LNCAP (cell line): ENCODE data around the gene DDX1.

ENCODE experiments used
- TF ChIP-seq, protein P1 (sequence below): fragments of 450-650 bp; IDR thresholded peaks from 2 replicates; pipeline ENCODE4 v1.5.1; 2017; ENCODE audit warnings: mild to moderate bottlenecking

Gene DDX1

DNA sequence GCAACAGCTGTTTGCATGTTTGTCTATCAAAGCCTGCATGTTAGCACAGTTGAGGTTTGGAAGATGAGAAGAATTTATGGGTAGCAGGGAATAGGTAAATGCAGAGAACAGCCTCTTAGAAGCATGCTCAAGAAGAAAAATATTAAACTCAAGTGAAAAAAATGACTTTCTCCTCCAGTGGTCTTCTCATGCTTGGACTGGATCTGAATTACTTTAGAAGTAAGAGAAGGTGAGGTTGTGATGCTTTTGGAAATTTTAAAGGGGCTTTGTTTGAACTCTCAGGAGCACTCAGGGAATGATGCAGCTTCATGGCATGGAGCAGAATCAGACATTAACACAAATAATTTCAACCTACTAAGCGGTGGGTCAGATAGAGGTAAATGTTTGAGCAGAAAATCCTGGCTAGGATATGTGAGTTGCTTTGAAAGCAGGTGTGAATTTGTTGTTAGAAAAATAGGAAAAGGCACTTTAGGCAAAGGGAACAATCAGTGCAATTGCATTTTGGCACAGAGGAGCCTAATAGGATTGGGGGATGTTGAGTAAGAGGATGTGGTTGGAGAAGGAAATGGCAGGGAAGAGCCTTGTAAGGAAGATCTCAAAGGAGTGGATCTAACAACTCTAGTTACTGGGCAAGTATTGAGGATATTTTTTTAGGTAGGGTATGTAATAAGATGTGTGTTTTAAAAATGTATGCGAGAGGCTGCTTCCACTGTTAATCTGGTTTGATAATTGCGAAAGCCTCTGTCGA lies 76.3 kb downstream of the DDX1 start:
- TF ChIP-seq, protein P1, sequence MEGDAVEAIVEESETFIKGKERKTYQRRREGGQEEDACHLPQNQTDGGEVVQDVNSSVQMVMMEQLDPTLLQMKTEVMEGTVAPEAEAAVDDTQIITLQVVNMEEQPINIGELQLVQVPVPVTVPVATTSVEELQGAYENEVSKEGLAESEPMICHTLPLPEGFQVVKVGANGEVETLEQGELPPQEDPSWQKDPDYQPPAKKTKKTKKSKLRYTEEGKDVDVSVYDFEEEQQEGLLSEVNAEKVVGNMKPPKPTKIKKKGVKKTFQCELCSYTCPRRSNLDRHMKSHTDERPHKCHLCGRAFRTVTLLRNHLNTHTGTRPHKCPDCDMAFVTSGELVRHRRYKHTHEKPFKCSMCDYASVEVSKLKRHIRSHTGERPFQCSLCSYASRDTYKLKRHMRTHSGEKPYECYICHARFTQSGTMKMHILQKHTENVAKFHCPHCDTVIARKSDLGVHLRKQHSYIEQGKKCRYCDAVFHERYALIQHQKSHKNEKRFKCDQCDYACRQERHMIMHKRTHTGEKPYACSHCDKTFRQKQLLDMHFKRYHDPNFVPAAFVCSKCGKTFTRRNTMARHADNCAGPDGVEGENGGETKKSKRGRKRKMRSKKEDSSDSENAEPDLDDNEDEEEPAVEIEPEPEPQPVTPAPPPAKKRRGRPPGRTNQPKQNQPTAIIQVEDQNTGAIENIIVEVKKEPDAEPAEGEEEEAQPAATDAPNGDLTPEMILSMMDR = no peak

GRCh38 chr2:15668611-15669305 lies 77.1 kb downstream of the DDX1 start:
- TF ChIP-seq, protein P1 = no peak

DNA sequence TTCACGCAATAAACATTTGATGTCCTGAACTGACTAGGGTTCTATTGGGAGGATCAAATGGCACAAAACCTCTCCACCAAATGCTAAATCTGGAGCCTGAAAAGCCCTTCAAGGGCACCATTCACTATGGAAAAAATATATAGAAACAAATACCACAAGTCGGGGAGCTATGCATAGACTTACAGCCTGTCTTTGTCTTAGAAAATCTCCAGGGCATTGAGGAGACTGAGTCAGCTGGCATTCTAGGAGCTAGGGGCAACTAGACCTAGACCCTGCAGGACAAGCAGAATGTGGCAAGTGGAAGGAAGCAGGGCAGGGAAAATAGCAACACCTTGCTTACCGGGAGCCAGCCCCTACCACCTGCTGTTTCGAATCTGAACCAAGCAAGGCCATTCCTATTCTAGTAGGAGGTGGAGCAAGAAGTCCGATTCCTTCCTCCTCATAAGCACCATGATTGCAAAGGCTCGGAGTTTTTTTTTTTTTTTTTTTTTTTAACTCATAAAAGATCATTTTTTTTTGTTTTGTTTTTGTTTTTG lies 77.8 kb downstream of the DDX1 start:
- TF ChIP-seq, protein P1 = no peak

GRCh38 chr2:15670469-15670868 lies 78.8 kb downstream of the DDX1 start:
- TF ChIP-seq, protein P1 = no peak

- TF ChIP-seq, protein P1 = no peak
Observed at GRCh38 chr2:15670981-15671380, 79.3 kb downstream of the DDX1 start.

DNA sequence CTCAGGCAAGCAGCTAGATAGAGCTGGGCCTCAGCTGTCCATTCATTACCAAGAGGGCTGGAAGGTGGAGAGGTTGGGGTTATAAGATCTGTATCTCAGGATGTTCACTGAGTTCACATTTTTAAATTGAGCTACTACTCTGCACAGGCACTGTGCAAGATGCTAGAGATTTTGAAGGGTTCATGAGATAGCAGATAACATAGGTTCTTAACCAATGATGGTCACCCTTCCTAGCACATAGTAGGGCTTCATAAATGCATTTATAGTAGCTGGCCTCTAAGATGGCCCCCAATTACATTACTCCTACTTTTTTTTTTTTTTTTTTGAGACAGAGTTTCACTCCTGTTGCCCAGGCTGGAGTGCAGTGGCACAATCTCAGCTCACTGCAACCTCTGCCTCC lies 79.7 kb downstream of the DDX1 start:
- TF ChIP-seq, protein P1 = no peak

- TF ChIP-seq, protein P1 = no peak
Observed at GRCh38 chr2:15671842-15672815, 80.5 kb downstream of the DDX1 start.
